CD14-positive monocyte (primary cell): Measurements from ENCODE around the gene CALHM2. TPM values are rescaled to one million over a fixed set of nuclear protein-coding genes. Genes with fewer than 3 reads are reported as not detected.

Experiments
- DNase-seq, 3 donors: peaks; one replicate each; pipeline ENCODE4 v3.0.0-alpha.2; 2011 to 2022
- H2AFZ ChIP-seq: 2 replicates; pipeline ENCODE4 v1.6.0; 2012; ENCODE audit warnings: mild to moderate bottlenecking, low read depth, low read length, inconsistent platforms; ENCODE audit not compliant: insufficient read depth, poor library complexity, severe bottlenecking
- H3K27ac ChIP-seq, 2 donors: 1 replicate in 1 of 2; 2 replicates in 1 of 2; pipeline ENCODE4 v1.5.1; 2012 to 2013; ENCODE audit warnings: low read length in 2 of 2, control low read depth in 1 of 2, inconsistent platforms in 1 of 2, low read depth in 1 of 2, mild to moderate bottlenecking in 1 of 2
- H3K27me3 ChIP-seq, 2 donors: one replicate each; pipeline versions ENCODE4 v1.6.0 to v1.6.1; 2011 to 2013; ENCODE audit warnings: low read length in 2 of 2; ENCODE audit not compliant: control insufficient read depth in 2 of 2, insufficient read depth in 2 of 2
- H3K36me3 ChIP-seq, 2 donors: replicated peaks in 1 of 2; 1 replicate in 1 of 2; 2 replicates in 1 of 2; pipeline versions ENCODE4 v1.5.1 to v1.6.1; 2012 to 2013; ENCODE audit warnings: low read length in 2 of 2, control low read depth in 1 of 2, inconsistent platforms in 1 of 2, mild to moderate bottlenecking in 1 of 2; ENCODE audit not compliant: insufficient read depth in 2 of 2, control insufficient read depth in 1 of 2
- H3K4me1 ChIP-seq, 2 donors: 1 replicate in 1 of 2; 2 replicates in 1 of 2; pipeline versions ENCODE4 v1.5.1 to v1.6.1; 2012 to 2013; ENCODE audit warnings: low read length in 2 of 2, control low read depth in 1 of 2, inconsistent platforms in 1 of 2, mild to moderate bottlenecking in 1 of 2, moderate library complexity in 1 of 2; ENCODE audit not compliant: insufficient read depth in 2 of 2, control insufficient read depth in 1 of 2
- H3K4me2 ChIP-seq: replicated peaks from 2 replicates; pipeline ENCODE3; 2012; ENCODE audit warnings: low read length, moderate library complexity, mild to moderate bottlenecking; ENCODE audit not compliant: poor library complexity, severe bottlenecking; ENCODE audit errors: extremely low read depth
- H3K4me3 ChIP-seq, 3 experiments: fragments of 200-600 bp in 1 of 3; sonication (generic) in 1 of 3; replicated peaks in 1 of 3; 1 replicate in 2 of 3; 2 replicates in 1 of 3; pipeline ENCODE4 v1.5.1; 2011 to 2013; ENCODE audit warnings: low read length in 3 of 3, mild to moderate bottlenecking in 3 of 3, control low read depth in 2 of 3, low read depth in 2 of 3, inconsistent platforms in 1 of 3, moderate library complexity in 1 of 3
- H3K79me2 ChIP-seq: 2 replicates; pipeline ENCODE4 v1.6.0; 2012; ENCODE audit warnings: mild to moderate bottlenecking, control low read depth, inconsistent platforms, low read length, moderate library complexity; ENCODE audit not compliant: insufficient read depth
- H3K9ac ChIP-seq: 2 replicates; pipeline ENCODE4 v1.6.0; 2017; ENCODE audit warnings: low read length, mild to moderate bottlenecking; ENCODE audit not compliant: insufficient read depth, poor library complexity, severe bottlenecking
- H3K9me3 ChIP-seq, 2 donors: replicated peaks in 1 of 2; 1 replicate in 1 of 2; 2 replicates in 1 of 2; pipeline versions ENCODE4 v1.5.1 to v1.6.1; 2012 to 2013; ENCODE audit warnings: low read length in 2 of 2, control low read depth in 1 of 2; ENCODE audit not compliant: control insufficient read depth in 1 of 2, insufficient read depth in 1 of 2
- H4K20me1 ChIP-seq: 2 replicates; pipeline ENCODE4 v1.6.0; 2012; ENCODE audit warnings: mild to moderate bottlenecking, low read length, control low read depth, moderate library complexity; ENCODE audit not compliant: insufficient read depth
- H3K27ac Mint-ChIP-seq, 7 donors: one replicate each; pipeline ENCODE4 v1.8.0; 2020; ENCODE audit warnings: mild to moderate bottlenecking in 7 of 7, mixed read lengths in 7 of 7, moderate library complexity in 6 of 7, inconsistent platforms in 2 of 7
- H3K27me3 Mint-ChIP-seq, 3 donors: one replicate each; pipeline ENCODE4 v1.8.0; 2021 to 2022; ENCODE audit warnings: low read depth in 3 of 3, mild to moderate bottlenecking in 3 of 3, mixed read lengths in 3 of 3, moderate library complexity in 3 of 3, inconsistent platforms in 1 of 3
- H3K36me3 Mint-ChIP-seq, 2 donors: one replicate each; pipeline ENCODE4 v1.8.0; 2020; ENCODE audit warnings: mixed read lengths in 2 of 2, inconsistent platforms in 1 of 2, mild to moderate bottlenecking in 1 of 2
- H3K4me1 Mint-ChIP-seq: one replicate; pipeline ENCODE4 v1.8.0; 2020; ENCODE audit warnings: mild to moderate bottlenecking, mixed read lengths
- H3K4me3 Mint-ChIP-seq, 2 donors: one replicate each; pipeline ENCODE4 v1.8.0; 2020; ENCODE audit warnings: mild to moderate bottlenecking in 2 of 2, mixed read lengths in 2 of 2, moderate library complexity in 1 of 2
- H3K9me3 Mint-ChIP-seq, 7 donors: one replicate each; pipeline ENCODE4 v1.8.0; 2020 to 2022; ENCODE audit warnings: mixed read lengths in 7 of 7, mild to moderate bottlenecking in 6 of 7, moderate library complexity in 6 of 7, inconsistent platforms in 2 of 7
- WGBS: methylation state at CpG from one replicate; pipeline ENCODE4 v1.1.5; 2013; ENCODE audit warnings: missing lambda C conversion rate; ENCODE audit not compliant: insufficient coverage; 5-methylcytosine and 5-hydroxymethylcytosine counted together
- intact Hi-C, 2 donors: fragments of 100-400 bp; cut with micrococcal nuclease; formaldehyde crosslinking; loops; one replicate each; pipeline versions ENCODE4 v1.15.0 to v1.15.1; 2023
- polyA plus RNA-seq, 3 donors: library from polyadenylated mRNA; depleted of rRNA in 1 of 3; unstranded in 2 of 3; stranded (reverse) in 1 of 3; fragments of 300-500 nt in 2 of 3; fragments of >200 nt in 1 of 3; fragmentation: Illumina TruSeq in 2 of 3; gene quantifications; 1 replicate in 2 of 3; 2 replicates in 1 of 3; pipeline ENCODE4 v1.2.3, GENCODE V29; 2012 to 2021
- TF ChIP-seq, protein P1 (sequence below): fragments of 200-600 bp; IDR thresholded peaks from one replicate; pipeline ENCODE4 v1.8.0; 2022; ENCODE audit warnings: antibody characterized with exemption, mild to moderate bottlenecking

Gene CALHM2
- polyA plus RNA-seq, 3 donors, result 48.4 to 80.7 (median 66.5) TPM

DNA sequence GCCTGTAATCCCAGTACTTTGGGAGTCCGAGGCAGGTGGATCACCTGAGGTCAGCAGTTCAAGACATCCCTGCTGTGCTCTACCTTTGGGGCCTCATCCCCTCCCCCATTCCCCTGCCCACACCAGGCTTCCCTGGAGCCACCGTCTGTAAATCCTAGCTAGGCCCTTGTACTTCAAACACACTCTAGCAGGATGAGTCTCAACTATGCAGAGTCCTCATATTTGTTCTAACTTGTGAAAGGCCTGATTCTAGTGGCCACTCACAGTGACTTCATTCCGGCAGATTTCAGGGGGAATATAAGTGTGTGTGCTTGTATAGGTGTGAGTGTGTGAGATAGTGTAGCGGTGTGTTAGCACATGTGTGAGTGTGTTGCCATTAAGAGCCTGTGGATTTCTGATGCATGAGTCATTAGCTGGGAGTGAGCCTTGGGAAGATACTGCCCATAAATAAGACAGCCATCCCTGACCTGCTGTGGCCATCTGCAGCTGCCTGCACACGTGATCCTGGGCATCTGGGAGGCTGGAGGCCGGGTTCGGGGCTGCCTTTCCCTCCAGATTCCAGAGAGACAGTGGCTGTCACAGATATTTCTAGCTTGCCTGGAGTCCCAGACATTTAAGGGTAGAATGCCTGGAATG lies 39.7 kb upstream of the CALHM2 start:
- peaks cover 10% of the 10 kb centered on the region for H3K4me1 Mint-ChIP-seq
- peak overlapping the region in 1 of 2 donors; percentile 88 for H3K4me3 Mint-ChIP-seq
- H3K27ac Mint-ChIP-seq, result peak overlapping the region in 1 of 7 donors; percentile 16
- Histone ChIP-seq H3K4me3 (no peak overlapping the region), H3K79me2 (no peaks in the 10 kb centered on the region), H3K36me3 (no peaks in the 10 kb centered on the region), H4K20me1 (no peaks in the 10 kb centered on the region), H3K9ac (no peak overlapping the region), H3K9me3 (peaks cover 0 to 14% of the 10 kb centered on the region in 2 donors), H3K27ac (no peak overlapping the region), H3K4me2 (no peak overlapping the region), H3K4me1 (peaks cover 6 to 15% of the 10 kb centered on the region in 2 donors), H2AFZ (no peak overlapping the region), H3K27me3 (peaks cover 39 to 50% of the 10 kb centered on the region in 2 donors)
- 98% methylated on average over 6 of the region's 7 CpGs for WGBS
- DNase-seq, result no peak
- H3K36me3 Mint-ChIP-seq, result peaks cover 3 to 4% of the 10 kb centered on the region in 2 donors
- peaks cover 49 to 56% (median 51%) of the 10 kb centered on the region in 3 donors for H3K27me3 Mint-ChIP-seq
- intact Hi-C loops, result no loop called here
- peaks cover 0 to 6% (median 5%) of the 10 kb centered on the region in 7 donors for H3K9me3 Mint-ChIP-seq
- TF ChIP-seq, protein P1, sequence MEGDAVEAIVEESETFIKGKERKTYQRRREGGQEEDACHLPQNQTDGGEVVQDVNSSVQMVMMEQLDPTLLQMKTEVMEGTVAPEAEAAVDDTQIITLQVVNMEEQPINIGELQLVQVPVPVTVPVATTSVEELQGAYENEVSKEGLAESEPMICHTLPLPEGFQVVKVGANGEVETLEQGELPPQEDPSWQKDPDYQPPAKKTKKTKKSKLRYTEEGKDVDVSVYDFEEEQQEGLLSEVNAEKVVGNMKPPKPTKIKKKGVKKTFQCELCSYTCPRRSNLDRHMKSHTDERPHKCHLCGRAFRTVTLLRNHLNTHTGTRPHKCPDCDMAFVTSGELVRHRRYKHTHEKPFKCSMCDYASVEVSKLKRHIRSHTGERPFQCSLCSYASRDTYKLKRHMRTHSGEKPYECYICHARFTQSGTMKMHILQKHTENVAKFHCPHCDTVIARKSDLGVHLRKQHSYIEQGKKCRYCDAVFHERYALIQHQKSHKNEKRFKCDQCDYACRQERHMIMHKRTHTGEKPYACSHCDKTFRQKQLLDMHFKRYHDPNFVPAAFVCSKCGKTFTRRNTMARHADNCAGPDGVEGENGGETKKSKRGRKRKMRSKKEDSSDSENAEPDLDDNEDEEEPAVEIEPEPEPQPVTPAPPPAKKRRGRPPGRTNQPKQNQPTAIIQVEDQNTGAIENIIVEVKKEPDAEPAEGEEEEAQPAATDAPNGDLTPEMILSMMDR, result no peak

DNA sequence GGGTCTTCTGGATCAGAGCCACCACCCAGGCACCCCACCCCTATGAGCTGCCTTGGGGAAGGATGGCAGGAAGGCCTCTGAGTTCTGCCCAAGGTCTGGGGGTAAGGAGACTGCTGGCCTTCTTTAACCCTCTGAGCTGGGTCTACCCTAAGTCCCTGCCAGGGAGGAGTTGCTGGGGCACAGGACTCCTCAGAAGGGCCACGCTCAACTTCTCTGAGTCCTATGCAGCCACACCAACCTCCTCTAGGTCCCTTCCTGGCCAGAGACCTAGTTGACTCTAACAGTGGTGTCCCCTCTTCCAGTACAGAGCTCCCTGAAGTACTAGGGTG lies 38.8 kb upstream of the CALHM2 start:
- no CpG with 5 or more reads among the region's 1 CpG for WGBS
- Mint-ChIP-seq H3K36me3 (peaks cover 3 to 4% of the 10 kb centered on the region in 2 donors), H3K4me1 (peaks cover 10% of the 10 kb centered on the region), H3K27me3 (peaks cover 41 to 48% (median 45%) of the 10 kb centered on the region in 3 donors), H3K4me3 (no peak overlapping the region), H3K27ac (no peak overlapping the region), H3K9me3 (peaks cover 0 to 6% (median 5%) of the 10 kb centered on the region in 7 donors)
- Histone ChIP-seq H4K20me1 (no peaks in the 10 kb centered on the region), H3K9ac (no peak overlapping the region), H3K4me2 (no peak overlapping the region), H3K9me3 (peaks cover 0 to 14% of the 10 kb centered on the region in 2 donors), H3K4me1 (peaks cover 6 to 15% of the 10 kb centered on the region in 2 donors), H3K4me3 (no peak overlapping the region), H2AFZ (no peak overlapping the region), H3K79me2 (no peaks in the 10 kb centered on the region), H3K36me3 (no peaks in the 10 kb centered on the region), H3K27ac (no peak overlapping the region), H3K27me3 (peaks cover 33 to 42% of the 10 kb centered on the region in 2 donors)
- intact Hi-C loops, result no loop called here
- no peak for DNase-seq
- TF ChIP-seq, protein P1, result no peak
